Measurements from ENCODE around the gene CADPS.

- TF ChIP-seq POLR2A (IDR thresholded peaks at IDR 0.05) (no peak), CTCF (IDR thresholded peaks at IDR 0.05) (no peak)
Observed at GRCh38 chr3:62403765-62404164, 471.5 kb downstream of the CADPS start.
